NCI-H510A (cell line): ENCODE results near the gene TAP2.
"Not testable (repeated sequence)": the region's sequence is repeated elsewhere in the genome, so short reads cannot be mapped to it uniquely, and the experiment has no call there.

Experiments used
- DNase-seq: peaks from one replicate; lab custom pipeline; 2025; lab: John Stamatoyannopoulos, UW

Gene TAP2

DNA sequence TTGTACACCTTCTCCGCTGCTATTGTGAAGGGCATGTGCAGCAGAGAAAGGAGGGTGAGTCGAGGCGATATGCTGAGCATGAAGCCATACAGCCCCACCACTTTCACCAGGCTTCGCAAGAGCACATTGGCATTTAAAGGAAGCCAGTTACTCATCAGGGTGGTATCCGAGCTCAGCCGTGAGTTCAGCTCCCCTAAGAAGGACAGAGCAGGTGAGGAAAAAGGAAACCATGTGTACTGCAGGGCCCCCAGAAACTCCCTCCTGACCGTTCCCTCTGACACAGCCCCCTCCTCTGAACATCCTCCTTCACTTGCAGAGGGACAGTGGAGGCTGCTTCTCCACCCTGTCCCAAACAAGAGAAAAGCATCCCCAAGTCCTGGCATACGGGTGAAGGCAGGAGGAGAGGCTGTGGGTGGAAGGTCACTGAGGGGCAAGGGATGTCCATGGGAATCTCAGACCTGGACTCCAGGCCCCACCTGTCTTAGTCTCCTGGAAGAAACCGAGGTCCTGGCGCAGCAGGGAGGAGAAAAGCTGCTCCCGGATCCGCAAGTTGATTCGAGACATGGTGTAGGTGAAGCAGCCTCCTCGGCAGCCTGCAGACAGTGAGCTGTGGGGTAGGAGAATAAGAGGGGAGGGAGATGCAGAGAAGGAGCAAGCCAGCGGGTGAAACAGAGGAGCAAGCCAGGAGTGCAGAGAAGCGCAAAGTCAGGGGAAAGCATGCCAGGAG lies 3.2 kb downstream of the TAP2 start:
- no peak for DNase-seq

DNA sequence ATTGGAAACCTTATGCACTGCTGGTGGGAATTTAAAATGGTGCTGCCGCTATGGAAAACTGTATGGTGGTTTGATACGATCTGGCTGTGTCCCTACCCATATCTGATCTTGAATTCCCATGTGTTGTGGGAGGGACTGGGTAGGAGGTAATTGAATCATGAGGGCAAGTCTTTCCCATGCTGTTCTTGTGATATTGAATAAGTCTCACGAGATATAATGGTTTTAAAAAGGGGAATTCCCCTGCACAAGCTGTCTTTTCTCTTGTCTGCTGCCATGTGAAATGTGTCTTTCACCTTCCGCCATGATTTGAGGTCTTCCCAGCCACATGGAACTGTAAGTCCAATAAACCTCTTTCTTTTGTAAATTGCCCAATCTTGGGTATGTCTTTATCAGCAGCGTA lies 4.9 kb downstream of the TAP2 start:
- DNase-seq, result no peak

DNA sequence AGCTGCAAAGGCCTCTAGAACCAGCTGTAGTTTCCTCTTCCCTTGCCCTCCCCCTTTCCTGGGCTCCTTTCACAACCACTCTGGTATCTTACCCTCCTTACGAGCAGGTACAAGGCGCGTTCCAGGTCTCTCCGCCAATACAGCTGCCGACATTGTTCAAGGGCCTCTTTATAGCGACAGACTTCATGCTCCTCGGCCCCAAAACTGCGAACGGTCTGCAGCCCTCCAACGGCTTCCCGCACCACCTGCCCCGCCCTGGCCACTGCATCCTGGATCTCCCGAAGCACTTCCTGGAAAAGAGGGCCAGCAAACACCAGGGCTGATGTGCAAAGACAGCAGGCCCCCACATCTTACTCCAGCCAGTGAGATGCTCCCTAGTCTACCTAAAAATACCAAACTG lies 6.0 kb downstream of the TAP2 start:
- no peak for DNase-seq

DNA sequence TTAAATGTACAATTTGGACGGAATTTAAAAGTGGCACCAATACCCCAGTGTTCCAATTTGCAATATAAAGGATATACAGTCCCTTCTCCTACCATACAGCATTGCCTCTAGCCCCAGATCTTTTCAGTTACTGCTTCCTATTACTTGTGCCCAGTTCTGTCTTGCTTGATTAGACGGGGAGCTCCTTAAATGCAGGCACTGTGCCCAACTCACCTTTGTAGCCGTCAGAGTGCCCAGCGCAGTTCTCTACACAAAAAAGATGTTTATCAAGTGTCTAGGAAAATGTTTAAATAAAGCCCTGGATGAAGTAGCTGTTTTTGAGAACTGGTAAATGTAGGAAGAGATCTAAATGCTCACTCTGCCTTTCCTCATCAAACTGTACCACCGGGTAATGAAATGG lies 7.6 kb downstream of the TAP2 start:
- DNase-seq, result no peak

DNA sequence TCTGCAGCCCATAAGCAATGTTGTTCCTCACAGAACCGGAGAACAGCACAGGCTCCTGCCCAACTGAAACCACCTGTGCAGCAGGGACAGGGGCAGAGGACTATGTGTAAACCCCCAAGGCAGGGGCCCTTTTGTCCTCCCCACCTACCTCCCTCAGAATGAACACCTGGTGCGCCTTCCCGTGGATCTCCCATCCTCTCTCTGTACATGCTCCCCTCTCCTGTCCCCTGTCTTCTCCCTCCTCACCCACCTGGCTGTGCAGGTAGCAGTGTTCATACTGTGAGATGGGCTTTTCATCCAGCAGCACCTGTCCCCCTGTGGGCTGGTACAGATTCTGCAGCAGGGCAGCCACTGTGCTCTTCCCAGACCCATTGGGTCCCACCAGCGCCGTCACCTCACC lies 8.5 kb downstream of the TAP2 start:
- no peak for DNase-seq

DNA sequence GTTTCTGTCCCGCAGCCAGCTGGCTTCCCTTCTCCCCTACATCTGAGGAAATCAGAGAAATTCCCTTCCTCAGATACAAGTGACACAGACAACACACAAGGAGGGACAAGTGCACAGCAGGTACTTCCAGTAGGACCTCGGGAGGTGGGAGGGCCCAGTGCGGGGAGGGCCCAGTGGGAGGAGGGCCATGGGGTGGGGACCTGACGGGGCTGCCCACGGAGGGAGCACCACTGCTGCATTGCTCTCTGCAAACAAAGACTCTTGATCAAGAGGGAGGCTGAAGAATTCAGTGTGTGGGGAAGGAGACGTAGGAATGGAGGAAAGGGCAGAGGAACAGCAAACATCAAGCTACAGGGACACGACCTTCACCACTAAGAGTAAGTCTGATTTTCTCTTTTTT lies 9.0 kb downstream of the TAP2 start:
- DNase-seq, result no peak

DNA sequence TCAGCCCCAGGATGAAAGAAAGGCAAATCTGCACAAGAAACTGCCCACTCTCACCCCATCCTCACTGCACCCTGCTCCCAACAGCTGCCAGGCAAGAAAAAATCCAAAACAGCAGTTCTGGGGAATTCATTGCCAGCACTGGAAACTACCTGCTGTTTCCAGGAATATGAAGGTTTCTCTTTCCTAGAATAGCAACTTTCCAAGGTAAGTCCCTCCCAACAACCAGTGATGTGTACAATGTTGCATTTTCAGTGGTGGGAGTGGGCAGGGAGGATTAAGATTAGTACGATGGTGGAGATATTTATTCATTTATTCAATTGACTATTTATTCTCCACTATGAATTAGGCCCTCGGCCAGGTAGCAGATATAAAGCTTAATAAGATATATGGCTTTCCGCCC lies 11.5 kb downstream of the TAP2 start:
- no peak for DNase-seq

DNA sequence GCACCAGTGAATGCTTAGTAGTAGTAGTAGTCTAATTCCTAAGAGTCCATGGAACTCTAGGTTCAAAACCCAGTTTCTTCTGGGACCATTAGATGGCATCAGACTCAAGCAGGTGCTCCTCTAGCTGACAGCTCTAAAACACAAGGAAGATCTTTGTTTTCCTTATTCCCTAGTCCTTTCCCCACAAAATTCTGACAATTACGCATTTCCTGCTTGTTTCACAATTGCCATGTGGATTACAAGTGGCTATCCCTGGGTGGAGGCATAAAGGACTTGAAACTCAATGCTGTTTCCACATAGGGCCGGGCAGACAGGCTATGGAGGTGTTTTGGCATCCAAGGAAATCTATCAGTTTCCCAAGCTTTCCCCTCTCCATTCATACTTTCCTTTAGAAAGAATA lies 12.6 kb downstream of the TAP2 start:
- no peak for DNase-seq

DNA sequence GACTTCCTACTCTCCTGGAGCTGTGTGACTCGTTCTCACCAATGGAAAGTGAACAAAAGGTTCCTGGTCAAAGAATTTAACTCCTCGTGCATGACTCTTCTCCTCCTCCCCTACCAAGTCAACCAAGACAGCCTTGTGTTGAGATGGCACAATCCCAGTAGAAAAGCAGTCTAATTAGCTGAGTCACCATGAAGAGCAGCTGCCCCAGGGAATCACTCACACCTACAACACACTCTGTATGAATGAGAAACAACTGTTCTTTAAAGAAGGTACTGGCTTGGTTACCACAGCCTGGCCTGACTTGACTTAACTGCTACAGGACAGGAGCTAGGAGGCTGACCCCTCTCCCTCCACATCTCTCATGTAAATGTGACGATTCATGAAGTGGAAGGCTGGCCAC lies 18.8 kb downstream of the TAP2 start:
- DNase-seq, result no peak

DNA sequence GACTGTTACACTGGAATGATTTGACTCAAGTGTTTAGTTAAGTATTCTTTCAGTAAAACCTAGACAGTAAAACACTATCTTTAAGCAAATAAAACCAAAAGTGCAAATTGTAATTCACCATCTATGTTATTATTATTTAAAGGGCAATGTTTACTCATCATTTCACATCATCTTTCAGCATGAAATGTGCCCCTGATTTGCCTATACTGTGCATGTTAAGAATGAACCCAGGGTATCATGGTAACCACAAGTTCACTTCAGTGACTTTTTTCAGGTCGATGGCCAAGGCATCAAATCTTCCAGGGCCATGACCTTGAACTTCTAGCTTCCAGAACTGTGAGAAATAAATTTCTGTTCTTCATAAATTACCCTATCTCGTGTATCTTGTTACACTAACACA lies 19.7 kb downstream of the TAP2 start:
- no peak for DNase-seq

DNA sequence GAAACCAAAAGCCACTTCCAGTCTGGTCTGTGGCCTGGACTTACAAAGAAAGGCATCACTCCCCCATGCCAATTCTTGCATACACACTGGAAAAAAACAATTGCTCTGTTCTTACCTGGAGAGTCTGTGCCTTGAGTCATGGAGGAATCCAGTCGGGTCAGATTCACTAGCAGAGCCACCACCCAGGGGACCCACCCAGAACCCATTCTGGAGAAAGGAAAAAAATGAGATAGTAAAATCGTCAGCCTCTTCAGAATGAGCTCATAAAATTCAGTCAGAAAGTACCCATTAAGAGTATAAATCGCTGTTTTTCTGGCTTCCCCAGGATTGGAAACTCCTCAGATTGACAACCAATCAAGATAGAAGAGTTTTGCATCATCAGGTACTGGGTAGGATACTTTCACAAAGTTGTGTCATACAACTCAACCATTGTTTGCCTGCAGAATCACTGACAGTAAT lies 21.8 kb downstream of the TAP2 start, which contains the start of gene HLA-DOB:
Gene HLA-DOB, minus strand, starts transcription at position 257 of the 459 bp plus-strand sequence. Its CDS starts 51 bp downstream, at position 206.
- no peak for DNase-seq

DNA sequence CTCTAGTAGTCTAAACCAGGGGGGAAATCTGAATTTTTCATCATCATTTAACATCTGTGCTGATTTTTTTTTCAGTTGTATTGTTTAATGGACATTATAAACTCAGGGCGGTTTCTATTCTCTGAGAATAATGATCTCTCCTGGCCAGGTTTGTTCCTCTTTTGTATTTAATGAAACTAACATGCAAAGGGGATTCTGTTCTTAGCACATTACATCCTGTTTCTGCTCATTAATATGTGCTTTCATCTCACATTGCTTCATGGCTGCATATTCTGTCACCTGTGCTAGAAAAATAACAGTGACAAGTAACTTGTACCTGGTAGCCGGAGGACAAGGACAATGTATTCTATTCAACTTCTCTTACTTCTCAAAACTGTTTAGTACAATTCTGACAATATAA lies 22.5 kb downstream of the TAP2 start:
- DNase-seq, result no peak

DNA sequence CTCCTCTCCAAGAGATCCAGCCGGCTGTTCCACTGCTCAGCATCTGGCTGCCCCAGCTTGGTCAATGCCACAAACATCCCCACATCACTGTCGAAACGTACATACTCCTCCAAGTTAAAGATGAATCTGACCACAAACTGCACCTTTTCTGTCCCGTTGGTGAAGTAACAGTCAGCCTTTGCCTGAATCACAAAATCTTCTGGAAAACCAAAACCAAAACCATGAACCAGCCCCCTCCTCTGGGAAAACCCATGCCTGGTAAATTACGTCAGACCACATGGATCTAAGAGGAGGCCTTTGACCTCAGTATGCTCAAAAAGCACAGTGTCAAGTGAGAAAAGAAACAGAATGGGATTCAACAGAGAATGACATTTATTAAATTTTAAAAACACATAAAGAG lies 23.4 kb downstream of the TAP2 start:
- no peak for DNase-seq

DNA sequence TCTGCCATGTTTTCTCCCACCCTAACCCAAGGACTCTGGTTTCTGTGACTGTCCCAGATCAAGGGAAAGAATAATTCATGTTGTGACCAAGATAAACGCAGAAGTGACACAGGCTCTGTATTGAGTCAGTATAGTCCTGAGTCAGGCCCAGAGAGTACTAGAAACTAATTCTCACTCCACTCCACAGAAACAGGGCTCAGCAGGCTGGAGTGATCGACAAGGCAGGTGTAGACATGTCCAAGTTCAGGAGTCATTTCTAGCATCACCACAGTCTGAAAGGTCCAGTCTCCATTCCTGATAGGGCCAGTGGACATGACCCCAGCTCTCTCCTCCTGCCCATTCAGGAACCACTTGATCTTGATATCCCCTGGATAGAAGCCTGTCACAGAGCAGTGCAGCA lies 24.4 kb downstream of the TAP2 start:
- no peak for DNase-seq

DNA sequence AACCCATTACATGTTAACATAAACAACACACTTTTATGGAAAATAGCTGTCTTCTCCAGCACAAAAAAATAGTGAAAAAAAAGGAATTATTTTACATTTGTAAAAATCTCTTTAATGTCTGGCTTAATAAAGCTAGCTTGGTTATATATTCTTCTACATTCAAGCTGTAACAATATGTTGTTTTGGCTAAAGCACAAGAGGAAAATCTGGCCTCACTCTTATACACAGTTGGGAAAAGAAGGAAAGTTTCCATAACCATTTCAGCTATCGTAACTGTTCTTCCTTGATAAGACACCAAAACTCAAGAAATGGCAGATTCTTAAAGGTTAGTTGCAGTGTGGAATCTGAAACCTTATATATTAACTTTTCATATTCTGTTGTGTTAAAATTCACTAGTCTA lies 29.4 kb downstream of the TAP2 start:
- no peak for DNase-seq

DNA sequence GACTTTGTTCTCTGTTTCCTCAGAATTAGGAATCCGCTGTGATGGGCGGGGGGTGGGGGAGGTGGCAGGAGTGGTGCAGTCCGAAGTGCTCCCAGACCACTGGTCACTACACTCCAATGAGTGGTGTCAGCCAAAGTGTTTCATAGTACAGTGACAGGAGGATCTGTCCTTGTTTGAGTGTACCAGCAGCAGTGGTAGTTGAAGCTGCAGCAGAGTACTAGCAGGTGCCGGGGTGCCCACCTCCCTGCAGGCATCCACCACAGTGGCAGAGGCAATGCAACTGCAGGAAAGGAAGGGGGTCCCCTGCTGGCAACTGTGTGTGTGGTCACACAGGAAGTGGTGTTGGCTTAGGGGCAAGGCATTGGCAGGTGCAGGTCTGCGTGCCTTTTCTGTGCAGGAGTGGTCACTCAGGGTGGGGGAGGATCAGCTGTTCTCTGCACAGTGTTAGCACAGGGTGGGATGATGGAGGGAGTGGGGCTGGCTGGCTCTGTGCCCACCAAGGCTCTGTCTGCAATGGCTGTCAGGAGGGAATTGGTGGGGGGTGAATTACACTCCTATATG lies 31.4 kb downstream of the TAP2 start:
- DNase-seq, result no peak

DNA sequence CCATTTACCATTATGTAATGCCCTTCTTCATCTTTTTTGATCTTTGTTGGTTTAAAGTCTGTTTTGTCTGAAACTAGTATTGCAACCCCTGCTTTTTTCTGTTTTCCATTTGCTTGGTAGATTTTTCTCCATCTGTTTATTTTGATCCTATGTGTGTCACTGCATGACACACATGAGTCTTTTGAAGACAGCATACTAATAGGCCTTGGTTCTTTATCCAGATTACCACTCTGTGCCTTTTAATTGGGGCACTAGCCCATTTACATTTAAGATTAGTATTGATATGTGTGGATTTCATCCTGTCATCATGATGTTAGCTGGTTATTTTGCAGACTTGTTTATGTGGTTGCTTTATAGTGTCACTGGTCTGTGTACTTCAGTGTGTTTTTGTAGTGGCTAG lies 33.1 kb downstream of the TAP2 start:
- not testable (repeated sequence) for DNase-seq

DNA sequence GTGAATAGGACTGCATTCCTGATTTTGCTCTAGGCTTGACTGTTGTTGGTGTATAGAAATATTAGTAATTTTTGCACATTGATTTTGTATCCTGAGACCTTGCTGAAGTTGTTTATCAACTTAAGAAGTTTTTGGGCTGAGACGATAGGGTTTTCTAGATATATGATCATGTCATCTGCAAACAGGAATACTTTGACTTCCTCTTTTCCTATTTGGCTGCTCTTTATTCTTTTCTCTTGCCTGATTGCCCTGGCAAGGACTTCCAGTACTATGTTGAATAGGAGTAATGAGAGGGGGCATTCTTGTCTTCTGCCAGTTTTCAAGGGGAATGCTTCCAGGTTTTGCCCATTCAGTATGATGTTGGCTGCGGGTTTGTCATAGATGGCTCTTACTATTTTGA lies 35.1 kb downstream of the TAP2 start:
- no peak for DNase-seq

DNA sequence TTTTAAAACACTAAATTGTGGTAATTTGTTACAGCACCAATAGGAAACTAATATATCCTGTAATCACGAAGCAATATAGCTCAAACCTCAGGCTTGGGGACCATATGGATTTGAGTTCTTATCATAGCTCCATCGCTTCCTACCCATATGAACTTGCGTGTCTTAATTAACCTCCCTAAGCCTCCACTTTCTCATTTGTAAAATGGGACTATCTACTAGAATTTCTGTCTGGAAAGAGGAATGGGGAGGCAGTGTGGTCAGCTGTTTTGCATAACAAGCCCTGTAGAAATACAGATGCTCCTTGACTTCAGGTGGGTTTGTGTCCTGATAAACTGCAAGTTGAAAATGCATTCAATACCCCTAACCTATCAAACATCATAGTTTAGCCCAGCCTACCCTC lies 38.8 kb downstream of the TAP2 start:
- no peak for DNase-seq

DNA sequence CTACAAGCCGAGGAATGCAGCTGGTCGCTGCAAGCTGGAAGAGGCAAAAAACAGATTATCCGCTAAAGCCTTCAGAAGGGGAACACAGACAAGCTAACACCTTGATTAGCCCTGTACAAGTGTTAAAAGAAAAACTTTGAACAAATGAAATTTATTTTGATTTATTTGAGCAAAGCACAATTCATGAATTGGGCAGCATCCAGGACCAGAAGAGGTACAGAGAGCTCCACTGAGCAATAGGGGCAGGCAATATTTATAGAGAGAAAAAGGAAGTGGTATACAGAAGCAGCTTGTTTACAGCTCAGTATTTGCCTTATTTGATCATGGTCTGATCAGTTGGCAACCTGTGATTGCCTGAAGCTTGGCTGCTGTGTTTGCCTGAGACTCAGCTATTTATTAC lies 39.4 kb downstream of the TAP2 start:
- DNase-seq, result no peak

DNA sequence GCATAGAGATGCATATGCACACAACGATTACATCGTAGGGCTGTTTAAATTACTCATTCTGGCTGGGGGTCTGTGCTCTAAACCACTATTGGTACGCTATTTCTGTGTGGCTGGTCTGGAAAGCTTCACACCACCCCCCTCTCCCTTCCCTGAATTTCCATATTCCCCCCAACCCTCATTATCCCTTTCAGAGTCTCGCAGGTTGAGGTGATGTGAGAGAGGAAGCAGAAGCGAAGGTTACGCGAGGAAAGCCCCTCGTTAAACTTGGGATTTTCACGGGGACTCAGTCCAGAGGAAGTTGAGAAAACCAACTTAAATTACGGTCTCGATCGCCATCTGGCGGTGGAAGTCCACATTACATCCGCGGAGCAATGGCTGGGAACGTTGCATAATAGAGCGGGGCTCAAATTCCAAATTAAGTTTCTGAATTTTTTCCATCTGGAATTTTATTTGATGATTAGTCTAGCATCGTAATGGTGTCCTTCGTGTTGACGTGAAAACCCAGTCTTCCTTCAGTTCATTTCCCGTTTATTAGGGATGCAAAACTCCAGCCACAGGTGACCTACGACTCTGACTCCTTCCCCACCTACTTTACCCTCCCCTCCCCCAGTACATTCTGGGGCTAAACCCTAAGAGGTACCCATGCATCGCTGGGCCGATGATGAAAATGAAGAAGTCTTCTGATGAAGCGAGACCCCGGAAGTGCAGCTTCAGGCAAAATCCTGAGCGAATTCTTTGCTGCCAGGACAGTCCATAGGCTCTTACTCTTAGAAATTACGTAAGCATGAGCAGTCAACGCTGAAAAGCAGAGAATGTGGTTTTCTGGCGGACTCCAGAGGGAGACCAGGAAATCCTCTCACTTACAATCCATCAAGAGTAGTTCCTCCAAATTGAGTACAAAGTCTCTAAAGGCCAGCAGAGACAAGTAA lies 41.4 kb downstream of the TAP2 start:
- no peak for DNase-seq

DNA sequence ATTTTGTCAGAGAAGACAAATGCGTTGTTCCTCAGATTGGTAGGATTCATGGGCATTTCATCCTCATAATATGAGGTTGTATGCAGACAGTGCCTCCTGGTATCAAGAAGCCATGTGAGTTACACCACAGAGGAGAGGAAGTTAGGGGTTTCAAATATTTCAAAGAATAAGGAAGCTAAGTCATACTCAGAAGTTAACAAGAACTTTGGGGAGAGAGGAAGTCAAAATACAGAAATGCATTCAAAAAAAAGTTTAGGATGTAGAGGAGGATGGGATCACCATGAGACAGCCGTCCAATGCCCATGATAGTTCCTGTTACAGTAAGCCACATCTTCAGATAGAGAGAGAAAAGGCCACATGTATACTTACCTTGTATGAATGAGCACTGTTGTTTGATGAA lies 44.0 kb downstream of the TAP2 start:
- DNase-seq, result no peak

DNA sequence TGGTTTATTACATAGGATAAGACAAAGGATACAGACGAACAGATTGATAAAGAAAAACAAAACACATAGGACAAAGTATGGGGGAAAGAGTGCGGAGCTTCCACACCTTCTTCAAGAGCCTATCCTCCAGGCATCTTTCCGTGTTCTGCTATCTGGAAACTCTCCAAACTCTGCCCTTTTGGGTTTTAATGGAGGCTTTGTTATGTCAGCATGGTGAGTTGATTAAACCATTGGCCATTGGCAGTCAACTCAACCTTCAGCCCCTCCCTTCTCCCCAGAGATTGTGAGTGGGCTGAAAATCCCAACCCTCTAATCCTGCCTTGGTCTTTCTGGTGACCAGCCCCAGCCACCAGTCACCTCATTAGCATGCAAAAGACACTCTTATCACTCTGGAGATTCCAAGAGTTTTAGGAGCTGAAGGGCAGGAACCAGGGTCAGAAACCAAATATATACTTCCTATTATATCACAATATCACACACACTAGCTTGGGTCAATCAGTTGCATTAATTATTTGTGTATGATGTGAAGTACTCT lies 45.6 kb downstream of the TAP2 start:
- DNase-seq, result no peak
